ENCODE measurements around the gene SSR3. TPM values are rescaled to one million over a fixed set of nuclear protein-coding genes. Genes with fewer than 3 reads are reported as not detected.

SSR3 gene
- total and polyA plus RNA-seq, 2 of the 13 experiments (the other 11 are each of a cell fraction or from before 2014, with no cell fraction given), result 229 to 325 TPM

GRCh38 chr3:156554842-156555687, at the start of gene SSR3 (continued):
- TF ChIP-seq NFAT5 (CRISPR knock-in tag; IDR thresholded peaks at IDR 0.05) (peak; percentile 66; the same call in 1 of the 2 replicates), BORCS8-MEF2B (CRISPR knock-in tag; IDR thresholded peaks at IDR 0.05) (peak; percentile 92), SRF (IDR thresholded peaks at IDR 0.05; ENCODE audit: low read depth, low read length) (no peak), BRF2 (CRISPR knock-in tag; IDR thresholded peaks at IDR 0.05) (no peak), ZNF772 (CRISPR knock-in tag; IDR thresholded peaks at IDR 0.05) (no peak; the same call in none of the 2 replicates), KMT2A (CRISPR knock-in tag; IDR thresholded peaks at IDR 0.05) (peak; percentile 91; the same call in 1 of the 2 replicates), KIAA2018 (CRISPR knock-in tag; IDR thresholded peaks at IDR 0.05; ENCODE audit: borderline replicate concordance) (no peak; the same call in 1 of the 2 replicates), ZNF34 (CRISPR knock-in tag; IDR thresholded peaks at IDR 0.05; ENCODE audit: borderline replicate concordance) (no peak), FOSL1 (CRISPR knock-in tag; IDR thresholded peaks at IDR 0.05; ENCODE audit: borderline replicate concordance) (no peak), HOXD1 (CRISPR knock-in tag; IDR thresholded peaks at IDR 0.05) (no peak), ZBTB1 (CRISPR knock-in tag; IDR thresholded peaks at IDR 0.05; ENCODE audit: borderline replicate concordance) (no peak), ZNF792 (CRISPR knock-in tag; IDR thresholded peaks at IDR 0.05) (no peak; the same call in 1 of the 2 replicates), ZSCAN12 (CRISPR knock-in tag; IDR thresholded peaks at IDR 0.05) (no peak)
